Measurements from ENCODE around the gene PATL1.
"Not testable (repeated sequence)": the region's sequence is repeated elsewhere in the genome, so short reads cannot be mapped to it uniquely, and the experiment has no call there.

Gene PATL1

GRCh38 chr11:59673291-59673690 lies 4.5 kb upstream of the PATL1 start:
- DNase-seq (ENCODE audit: low read depth): no peak

- no peak for DNase-seq (ENCODE audit: low read depth)
These were observed 2.6 kb upstream of the PATL1 start for GRCh38 chr11:59671471-59671870.

GRCh38 chr11:59669611-59670009 lies 773 bp upstream of the PATL1 start:
- DNase-seq (ENCODE audit: low read depth): no peak

- peak; percentile 65 for DNase-seq (ENCODE audit: low read depth)
These were observed 468 bp downstream of the PATL1 start for GRCh38 chr11:59668188-59668949.

- no peak for DNase-seq (ENCODE audit: low read depth)
These were observed 1.0 kb downstream of the PATL1 start for GRCh38 chr11:59667812-59668187.

GRCh38 chr11:59666969-59667368 lies 1.9 kb downstream of the PATL1 start:
- no peak for DNase-seq (ENCODE audit: low read depth)

- no peak for DNase-seq (ENCODE audit: low read depth)
These were observed 8.2 kb downstream of the PATL1 start for GRCh38 chr11:59660621-59661020.

- DNase-seq (ENCODE audit: low read depth): no peak
These were observed 8.9 kb downstream of the PATL1 start for GRCh38 chr11:59659981-59660380.

GRCh38 chr11:59658036-59658435 lies 10.8 kb downstream of the PATL1 start:
- no peak for DNase-seq (ENCODE audit: low read depth)

- no peak for DNase-seq (ENCODE audit: low read depth)
These were observed 13.9 kb downstream of the PATL1 start for GRCh38 chr11:59654893-59655292.

GRCh38 chr11:59647245-59647980 lies 21.4 kb downstream of the PATL1 start:
- DNase-seq (ENCODE audit: low read depth): no peak

- DNase-seq (ENCODE audit: low read depth): no peak
These were observed 24.3 kb downstream of the PATL1 start for GRCh38 chr11:59644528-59644927.

- no peak for DNase-seq (ENCODE audit: low read depth)
These were observed 25.4 kb downstream of the PATL1 start for GRCh38 chr11:59643390-59643789.

- DNase-seq (ENCODE audit: low read depth): no peak
These were observed 27.7 kb downstream of the PATL1 start for GRCh38 chr11:59641156-59641555.

GRCh38 chr11:59630493-59630892 lies 38.3 kb downstream of the PATL1 start:
- no peak for DNase-seq (ENCODE audit: low read depth)

GRCh38 chr11:59629996-59630395 lies 38.8 kb downstream of the PATL1 start:
- no peak for DNase-seq (ENCODE audit: low read depth)

GRCh38 chr11:59626969-59627368 lies 41.9 kb downstream of the PATL1 start:
- DNase-seq (ENCODE audit: low read depth): not testable (repeated sequence)

GRCh38 chr11:59625703-59626102 lies 43.1 kb downstream of the PATL1 start:
- DNase-seq (ENCODE audit: low read depth): no peak

GRCh38 chr11:59617876-59618275 lies 51.0 kb downstream of the PATL1 start:
- DNase-seq (ENCODE audit: low read depth): no peak

- DNase-seq (ENCODE audit: low read depth): no peak
These were observed 52.3 kb downstream of the PATL1 start for GRCh38 chr11:59616396-59616982.

- peak; percentile 95 for DNase-seq (ENCODE audit: low read depth)
These were observed 53.0 kb downstream of the PATL1 start, which contains the start of gene OSBP for GRCh38 chr11:59615637-59616395. TSS of gene OSBP (minus strand) at chr11:59615774. CDS start at chr11:59615664, 110 bp downstream.

- peak; percentile 56 for DNase-seq (ENCODE audit: low read depth)
These were observed 53.7 kb downstream of the PATL1 start for GRCh38 chr11:59615120-59615636.

All from activated T-helper 9 cell treated with anti-CD3 and anti-CD28 coated beads, Interleukin-2, amount 50 U/mL, for 16 hours (primary cell).